HUES64 (cell line): ENCODE data around the gene EGFR.

Source experiments
- H3K27ac ChIP-seq: 2 replicates; pipeline ENCODE4 v1.7.0; 2013; ENCODE audit warnings: low read depth, low read length, inconsistent platforms
- H3K27me3 ChIP-seq: 2 replicates; pipeline ENCODE4 v1.6.1; 2013; ENCODE audit warnings: mild to moderate bottlenecking, low read length; ENCODE audit not compliant: insufficient read depth
- H3K36me3 ChIP-seq: 2 replicates; pipeline ENCODE4 v1.6.1; 2013; ENCODE audit warnings: mild to moderate bottlenecking, low read length; ENCODE audit not compliant: insufficient read depth
- H3K4me1 ChIP-seq: 2 replicates; pipeline ENCODE4 v1.6.1; 2013; ENCODE audit warnings: mild to moderate bottlenecking, low read length, moderate library complexity; ENCODE audit not compliant: insufficient read depth
- H3K4me3 ChIP-seq: 2 replicates; pipeline ENCODE4 v1.5.1; 2013; ENCODE audit warnings: mild to moderate bottlenecking, low read length, moderate library complexity
- H3K9ac ChIP-seq: 2 replicates; pipeline ENCODE4 v1.6.1; 2013; ENCODE audit warnings: mild to moderate bottlenecking, low read depth, low read length
- H3K9me3 ChIP-seq: 2 replicates; pipeline ENCODE4 v1.6.1; 2013; ENCODE audit warnings: low read depth, low read length; ENCODE audit not compliant: insufficient read depth
- WGBS: fragments of 150-250, 120-280 bp; methylation state at CpG from one replicate; pipeline ENCODE4 v1.1.7; 2013; ENCODE audit warnings: missing lambda C conversion rate; 5-methylcytosine and 5-hydroxymethylcytosine counted together

The EGFR gene

GRCh38 chr7:55178863-55179773 lies 160.3 kb downstream of the EGFR start:
- 88% methylated on average over 16 of the region's 18 CpGs for WGBS
- no peak overlapping the region for H3K27ac ChIP-seq

GRCh38 chr7:55179931-55180682 lies 161.3 kb downstream of the EGFR start:
- H3K36me3 ChIP-seq: no peaks in the 10 kb centered on the region
- WGBS: 93% methylated on average over 5 of the region's 5 CpGs
- H3K4me1 ChIP-seq: no peaks in the 10 kb centered on the region
- H3K27ac ChIP-seq: no peak overlapping the region
- no peaks in the 10 kb centered on the region for H3K9me3 ChIP-seq
- no peaks in the 10 kb centered on the region for H3K27me3 ChIP-seq
- H3K9ac ChIP-seq: no peak overlapping the region
- no peak overlapping the region for H3K4me3 ChIP-seq

More at GRCh38 chr7:55178863-55179773, 160.3 kb downstream of the EGFR start:
- Histone ChIP-seq H3K4me1 (no peaks in the 10 kb centered on the region), H3K36me3 (no peaks in the 10 kb centered on the region), H3K9ac (no peak overlapping the region), H3K4me3 (no peak overlapping the region), H3K9me3 (no peaks in the 10 kb centered on the region), H3K27me3 (no peaks in the 10 kb centered on the region)

DNA sequence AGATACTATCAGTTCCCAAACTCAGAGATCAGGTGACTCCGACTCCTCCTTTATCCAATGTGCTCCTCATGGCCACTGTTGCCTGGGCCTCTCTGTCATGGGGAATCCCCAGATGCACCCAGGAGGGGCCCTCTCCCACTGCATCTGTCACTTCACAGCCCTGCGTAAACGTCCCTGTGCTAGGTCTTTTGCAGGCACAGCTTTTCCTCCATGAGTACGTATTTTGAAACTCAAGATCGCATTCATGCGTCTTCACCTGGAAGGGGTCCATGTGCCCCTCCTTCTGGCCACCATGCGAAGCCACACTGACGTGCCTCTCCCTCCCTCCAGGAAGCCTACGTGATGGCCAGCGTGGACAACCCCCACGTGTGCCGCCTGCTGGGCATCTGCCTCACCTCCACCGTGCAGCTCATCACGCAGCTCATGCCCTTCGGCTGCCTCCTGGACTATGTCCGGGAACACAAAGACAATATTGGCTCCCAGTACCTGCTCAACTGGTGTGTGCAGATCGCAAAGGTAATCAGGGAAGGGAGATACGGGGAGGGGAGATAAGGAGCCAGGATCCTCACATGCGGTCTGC lies 162.2 kb downstream of the EGFR start:
- WGBS: 94% methylated on average over 19 of the region's 19 CpGs
- Histone ChIP-seq H3K36me3 (no peaks in the 10 kb centered on the region), H3K9ac (no peak overlapping the region)

GRCh38 chr7:55181762-55182161 lies 162.9 kb downstream of the EGFR start:
- H3K4me3 ChIP-seq: no peak overlapping the region
- no peaks in the 10 kb centered on the region for H3K27me3 ChIP-seq
- no peak overlapping the region for H3K9ac ChIP-seq
- no peaks in the 10 kb centered on the region for H3K36me3 ChIP-seq
- peaks cover 4% of the 10 kb centered on the region; the same call in 1 of the 2 replicates for H3K4me1 ChIP-seq
- H3K9me3 ChIP-seq: no peaks in the 10 kb centered on the region
- H3K27ac ChIP-seq: no peak overlapping the region
- WGBS: 94% methylated on average over 4 of the region's 4 CpGs

More for the DNA sequence above, 162.2 kb downstream of the EGFR start:
- H3K27ac ChIP-seq: no peak overlapping the region
- peaks cover 3% of the 10 kb centered on the region; the same call in 1 of the 2 replicates for H3K4me1 ChIP-seq
- H3K4me3 ChIP-seq: no peak overlapping the region
- no peaks in the 10 kb centered on the region for H3K9me3 ChIP-seq
- H3K27me3 ChIP-seq: no peaks in the 10 kb centered on the region

- no peaks in the 10 kb centered on the region for H3K9me3 ChIP-seq
- H3K4me3 ChIP-seq: no peak overlapping the region
- no peak overlapping the region for H3K9ac ChIP-seq
- H3K27me3 ChIP-seq: no peaks in the 10 kb centered on the region
- peaks cover 15% of the 10 kb centered on the region for H3K4me1 ChIP-seq
- WGBS: 84% methylated on average over 15 of the region's 15 CpGs
- no peaks in the 10 kb centered on the region for H3K36me3 ChIP-seq
- H3K27ac ChIP-seq: no peak overlapping the region
Measured at GRCh38 chr7:55183897-55184296, 165.1 kb downstream of the EGFR start.

DNA sequence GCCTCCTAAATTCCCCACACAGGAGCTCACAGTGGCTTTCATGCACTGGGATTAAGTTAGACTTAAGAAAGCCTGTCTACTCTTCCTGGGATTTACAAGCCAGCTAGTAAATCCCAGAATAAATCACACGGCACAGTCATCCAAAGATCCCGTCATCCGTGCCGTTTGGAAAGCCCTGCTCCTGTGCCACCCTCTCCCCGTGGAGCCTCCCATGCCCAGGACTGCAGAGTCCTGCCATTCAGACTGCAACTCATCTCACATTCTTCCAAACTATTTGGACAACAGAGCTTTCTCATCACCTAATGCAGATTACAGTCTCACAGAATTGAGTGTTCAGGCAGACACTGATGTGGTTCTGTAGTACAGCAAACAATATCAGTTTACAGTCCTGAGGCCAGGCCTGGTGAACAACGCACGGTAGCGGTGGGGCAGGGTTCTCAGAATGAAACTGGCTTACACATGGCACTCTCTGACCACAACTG lies 166.5 kb downstream of the EGFR start:
- Histone ChIP-seq H3K27me3 (no peaks in the 10 kb centered on the region), H3K36me3 (no peaks in the 10 kb centered on the region), H3K4me1 (peaks cover 29% of the 10 kb centered on the region), H3K27ac (no peak overlapping the region), H3K9me3 (no peaks in the 10 kb centered on the region), H3K9ac (no peak overlapping the region), H3K4me3 (no peak overlapping the region)
- WGBS: 82% methylated on average over 8 of the region's 8 CpGs

DNA sequence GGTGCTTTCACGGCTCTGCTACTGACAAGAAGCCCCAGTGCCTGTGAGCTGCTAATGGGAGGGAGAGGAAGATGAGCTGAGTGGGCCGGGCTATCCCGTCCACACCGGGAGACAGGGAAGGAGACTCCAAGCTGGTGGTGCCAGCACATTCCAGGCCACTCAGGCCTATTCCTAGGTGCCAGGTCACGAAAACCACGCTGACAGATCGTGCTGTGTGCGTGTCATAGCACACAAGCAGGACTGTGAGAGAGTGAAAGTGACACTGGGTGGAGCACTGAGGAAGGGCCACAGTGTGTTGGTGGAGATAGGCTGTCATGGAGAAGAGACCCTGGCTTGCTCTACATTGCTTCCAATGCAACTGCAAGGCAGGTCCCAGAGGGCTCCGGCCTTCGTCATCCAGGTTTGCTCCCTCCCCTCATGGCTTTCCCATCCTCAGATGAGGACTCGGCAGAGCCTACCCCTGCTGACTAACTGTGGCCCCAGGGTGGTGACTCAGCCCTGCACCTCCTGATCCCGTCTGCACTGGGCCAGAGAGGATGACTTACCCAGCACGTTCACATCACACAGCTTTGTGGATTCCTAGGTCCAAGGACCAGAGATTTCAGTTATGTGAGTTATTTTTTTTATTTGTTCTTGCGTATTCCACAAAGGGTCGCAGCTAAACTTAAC lies 167.3 kb downstream of the EGFR start:
- no peaks in the 10 kb centered on the region for H3K36me3 ChIP-seq
- H3K4me1 ChIP-seq: peaks cover 29% of the 10 kb centered on the region
- no peak overlapping the region for H3K27ac ChIP-seq
- H3K4me3 ChIP-seq: no peak overlapping the region
- H3K27me3 ChIP-seq: no peaks in the 10 kb centered on the region
- WGBS: 88% methylated on average over 15 of the region's 15 CpGs
- no peaks in the 10 kb centered on the region for H3K9me3 ChIP-seq
- no peak overlapping the region for H3K9ac ChIP-seq

- WGBS: 77% methylated on average over 11 of the region's 11 CpGs
- no peak overlapping the region for H3K27ac ChIP-seq
- H3K9me3 ChIP-seq: no peaks in the 10 kb centered on the region
- H3K4me3 ChIP-seq: no peak overlapping the region
- no peaks in the 10 kb centered on the region for H3K27me3 ChIP-seq
- H3K9ac ChIP-seq: no peak overlapping the region
- H3K36me3 ChIP-seq: no peaks in the 10 kb centered on the region
- H3K4me1 ChIP-seq: peaks cover 44% of the 10 kb centered on the region
Measured at GRCh38 chr7:55187701-55188491, 169.1 kb downstream of the EGFR start.

DNA sequence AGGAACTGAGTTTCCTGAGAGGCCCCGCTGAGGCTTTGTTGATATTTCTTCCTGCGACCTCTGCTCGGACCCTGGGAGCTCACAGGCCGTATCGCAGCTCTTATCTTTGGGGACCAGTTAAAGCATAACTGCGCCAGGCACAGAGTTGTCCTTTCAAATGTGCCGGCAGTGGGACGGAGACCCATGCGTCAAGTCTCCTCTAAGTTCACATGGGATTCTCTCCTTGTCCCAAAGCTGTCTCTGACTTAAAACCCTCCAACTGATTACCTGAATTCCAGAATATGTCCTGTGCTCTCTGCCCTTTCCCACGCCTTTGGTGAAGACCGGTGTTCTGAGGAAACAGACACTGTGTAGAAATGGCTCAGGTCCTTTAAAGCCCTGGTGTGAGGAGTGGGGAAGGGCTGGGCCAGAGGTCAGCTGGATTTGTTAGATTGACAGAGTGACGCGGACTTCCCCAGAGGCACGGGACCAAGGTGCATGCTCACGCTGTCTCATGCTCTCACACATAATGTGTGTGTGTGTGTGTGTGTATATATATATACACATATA lies 169.8 kb downstream of the EGFR start:
- 80% methylated on average over 14 of the region's 15 CpGs for WGBS
- no peaks in the 10 kb centered on the region for H3K27me3 ChIP-seq
- no peak overlapping the region for H3K9ac ChIP-seq
- no peaks in the 10 kb centered on the region for H3K36me3 ChIP-seq
- H3K27ac ChIP-seq: no peak overlapping the region
- peaks cover 52% of the 10 kb centered on the region for H3K4me1 ChIP-seq
- no peak overlapping the region for H3K4me3 ChIP-seq
- H3K9me3 ChIP-seq: no peaks in the 10 kb centered on the region
